Measurements from ENCODE around the gene GNA12.
A peak's percentile ranks its signal among the peaks of the same experiment; 100 is the strongest.

Gene GNA12

DNA sequence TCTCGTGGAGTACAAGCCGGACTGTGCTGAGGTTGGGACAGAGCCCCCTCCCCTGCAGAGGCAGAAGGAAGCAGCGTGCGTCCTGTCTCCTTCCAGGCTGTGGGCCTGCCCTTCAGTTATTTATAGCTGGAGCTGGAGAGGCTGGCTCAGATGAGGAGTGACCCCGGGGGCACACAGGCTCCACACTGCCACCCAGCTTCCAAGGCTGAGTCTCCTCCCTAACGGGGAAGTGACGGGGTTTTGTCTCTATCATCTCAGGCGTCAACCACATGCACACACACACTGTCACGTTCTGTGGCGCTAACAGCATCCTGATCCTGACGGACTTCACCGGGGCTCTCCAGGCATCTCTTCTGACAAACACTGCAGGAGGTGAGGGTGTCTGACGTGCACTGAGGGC is 130.7 kb downstream of the GNA12 start:
- no peak for TF ChIP-seq CTCF (IDR thresholded peaks at IDR 0.05; ENCODE audit: low read length, missing control alignments)
- DNase-seq (ENCODE audit: low read depth): no peak
- no peak overlapping the region for H3K4me3 ChIP-seq (replicated peaks; ENCODE audit: low read depth, low read length)

DNA sequence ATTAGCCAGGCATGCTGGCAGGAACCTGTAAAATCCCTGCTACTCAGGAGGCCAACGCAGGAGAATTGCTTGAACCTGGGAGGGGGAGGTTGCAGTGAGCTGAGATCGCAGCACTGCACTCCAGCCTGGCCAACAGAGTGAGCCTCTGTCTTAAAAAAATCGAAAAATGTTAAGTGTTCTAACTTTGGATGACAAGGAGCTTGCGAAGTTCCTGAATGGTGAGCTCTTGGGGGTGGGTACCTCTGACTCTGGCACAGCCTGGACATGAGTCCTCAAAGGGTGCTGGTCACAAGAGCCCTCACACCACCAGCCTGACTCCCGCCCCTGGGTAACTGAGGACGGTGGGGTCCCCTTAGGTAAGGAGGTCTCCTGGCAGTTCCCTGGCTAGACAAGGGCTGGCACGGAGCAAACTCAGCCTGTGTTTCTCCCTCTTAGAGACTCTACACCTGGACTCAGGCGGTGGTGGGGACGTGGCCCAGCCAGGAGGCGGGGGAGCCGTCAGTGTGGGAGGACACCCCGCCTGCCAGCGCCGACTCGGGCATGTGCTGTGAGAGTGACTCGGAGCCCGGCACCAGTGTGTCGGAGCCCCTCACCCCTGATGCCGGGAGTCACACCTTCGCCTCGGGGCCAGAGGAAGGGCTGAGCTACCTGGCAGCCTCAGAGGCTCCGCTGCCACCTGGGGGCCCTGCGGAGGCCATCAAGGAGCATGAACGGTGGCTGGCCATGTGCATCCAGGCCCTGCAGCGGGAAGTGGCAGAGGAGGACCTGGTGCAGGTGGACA is 132.0 kb downstream of the GNA12 start:
- H3K4me3 ChIP-seq (replicated peaks; ENCODE audit: low read depth, low read length): no peak overlapping the region
- TF ChIP-seq CTCF (IDR thresholded peaks at IDR 0.05; ENCODE audit: low read length, missing control alignments): no peak
- DNase-seq (ENCODE audit: low read depth): no peak

DNA sequence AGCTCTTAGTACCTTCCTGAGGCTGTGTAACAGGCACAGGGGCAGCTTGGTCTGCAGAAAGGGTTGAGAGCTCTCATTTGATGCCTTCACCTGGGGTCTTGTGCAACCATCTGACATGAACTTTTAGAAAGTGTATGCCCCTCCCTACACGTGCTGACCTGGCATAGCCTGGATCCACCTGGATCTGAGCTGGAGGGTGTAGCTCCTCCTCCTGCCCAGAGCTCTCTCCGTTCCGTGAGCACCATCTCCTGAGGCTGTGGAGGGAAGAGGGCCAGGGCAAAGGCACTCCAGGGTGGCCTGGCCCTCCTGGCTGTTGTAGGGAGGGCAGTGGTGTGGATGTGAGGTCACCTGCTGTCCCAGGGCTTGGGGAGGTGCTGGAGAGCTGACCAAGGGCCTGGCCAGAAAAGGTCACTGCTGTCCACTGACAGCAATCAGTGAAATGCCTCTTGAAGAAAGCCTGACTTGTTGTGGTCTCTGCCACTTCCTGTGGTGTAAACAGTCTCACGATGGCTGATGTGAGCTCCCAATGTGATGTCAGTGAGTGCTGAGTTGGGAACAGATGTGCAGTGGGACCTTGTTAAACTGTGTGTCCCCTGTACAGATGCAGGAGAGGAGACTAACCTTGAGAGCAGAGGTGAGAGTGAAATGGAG is 133.1 kb downstream of the GNA12 start:
- H3K4me3 ChIP-seq (replicated peaks; ENCODE audit: low read depth, low read length): no peak overlapping the region

GRCh38 chr7:2710286-2710655 is 133.8 kb downstream of the GNA12 start:
- DNase-seq (ENCODE audit: low read depth): no peak
- no peak for TF ChIP-seq CTCF (IDR thresholded peaks at IDR 0.05; ENCODE audit: low read length, missing control alignments)
- no peak overlapping the region for H3K4me3 ChIP-seq (replicated peaks; ENCODE audit: low read depth, low read length)

More for the DNA sequence above, 133.1 kb downstream of the GNA12 start:
- DNase-seq (ENCODE audit: low read depth): no peak
- no peak for TF ChIP-seq CTCF (IDR thresholded peaks at IDR 0.05; ENCODE audit: low read length, missing control alignments)

DNA sequence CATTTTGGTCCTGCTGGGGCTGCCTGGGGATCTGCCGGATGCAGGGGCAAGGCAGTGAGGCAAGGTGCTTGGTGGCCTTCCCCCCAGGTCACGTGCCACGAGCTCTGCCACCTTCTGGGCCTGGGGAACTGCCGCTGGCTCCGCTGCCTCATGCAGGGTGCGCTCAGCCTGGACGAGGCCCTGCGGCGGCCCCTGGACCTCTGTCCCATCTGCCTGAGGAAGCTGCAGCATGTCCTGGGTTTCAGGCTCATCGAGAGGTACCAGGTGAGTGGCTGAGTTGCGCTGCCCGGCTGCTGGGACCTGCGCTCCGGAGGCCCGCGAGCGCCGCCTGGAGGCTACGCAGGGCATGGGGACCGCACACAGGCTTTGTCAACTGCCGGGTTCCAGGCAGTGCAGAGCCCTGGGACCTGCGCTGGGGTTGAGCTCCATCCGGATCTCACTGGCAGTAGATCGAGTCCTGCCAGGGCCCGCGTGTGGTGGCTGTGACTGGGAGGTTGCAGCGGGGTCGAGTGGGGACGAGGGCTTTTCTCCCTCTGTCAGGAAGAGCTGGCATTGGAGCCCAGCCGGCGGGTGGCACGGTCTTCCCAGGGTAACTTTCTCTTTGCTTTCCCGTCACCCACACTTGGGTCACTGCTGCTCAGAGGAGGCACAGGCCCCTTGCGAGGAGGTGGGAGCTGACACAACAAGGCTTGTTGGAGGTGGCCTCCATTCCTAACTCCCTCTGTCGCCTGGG is 134.4 kb downstream of the GNA12 start:
- DNase-seq (ENCODE audit: low read depth): peak; percentile 55
- H3K4me3 ChIP-seq (replicated peaks; ENCODE audit: low read depth, low read length): no peak overlapping the region
- peak; percentile 78 for TF ChIP-seq CTCF (IDR thresholded peaks at IDR 0.05; ENCODE audit: low read length, missing control alignments)

GRCh38 chr7:2708547-2709310 is 135.4 kb downstream of the GNA12 start:
- H3K4me3 ChIP-seq (replicated peaks; ENCODE audit: low read depth, low read length): no peak overlapping the region
- DNase-seq (ENCODE audit: low read depth): no peak
- TF ChIP-seq CTCF (IDR thresholded peaks at IDR 0.05; ENCODE audit: low read length, missing control alignments): no peak
